Osteoblast (primary cell): ENCODE data around the gene FBXO31. TPM values are rescaled to one million over a fixed set of nuclear protein-coding genes. Genes with fewer than 3 reads are reported as not detected.

Experiments
- DNase-seq: peaks from one replicate; pipeline ENCODE4 v3.0.0; 2011; ENCODE audit warnings: low spot score, mixed read lengths; ENCODE audit not compliant: insufficient read length; ENCODE audit errors: missing footprints
- H2AFZ ChIP-seq: 2 replicates; pipeline ENCODE4 v1.6.0; 2011; ENCODE audit warnings: mild to moderate bottlenecking, low read length
- H3K27ac ChIP-seq: 2 replicates; pipeline ENCODE4 v1.5.1; 2011; ENCODE audit warnings: mild to moderate bottlenecking, low read depth, low read length, moderate library complexity
- H3K27me3 ChIP-seq: 2 replicates; pipeline ENCODE4 v1.6.0; 2012; ENCODE audit warnings: mild to moderate bottlenecking, control low read depth, inconsistent platforms, low read length, moderate library complexity; ENCODE audit not compliant: insufficient read depth
- H3K36me3 ChIP-seq: 2 replicates; pipeline ENCODE4 v1.5.1; 2011; ENCODE audit warnings: mild to moderate bottlenecking, low read length, control low read depth, moderate library complexity; ENCODE audit not compliant: insufficient read depth
- H3K4me1 ChIP-seq: 2 replicates; pipeline ENCODE4 v1.5.1; 2011; ENCODE audit warnings: mild to moderate bottlenecking, low read length, control low read depth, moderate library complexity; ENCODE audit not compliant: insufficient read depth
- H3K4me2 ChIP-seq: 2 replicates; pipeline ENCODE4 v1.6.0; 2011; ENCODE audit warnings: mild to moderate bottlenecking, low read length; ENCODE audit not compliant: insufficient read depth
- H3K4me3 ChIP-seq: fragments of 200-600 bp; sonication (generic); 3 replicates; pipeline ENCODE4 v1.5.1; 2012; ENCODE audit warnings: mild to moderate bottlenecking, low read length, inconsistent platforms; ENCODE audit not compliant: insufficient read depth
- H3K79me2 ChIP-seq: 2 replicates; pipeline ENCODE4 v1.6.0; 2012; ENCODE audit warnings: mild to moderate bottlenecking, low read length, control low read depth, inconsistent platforms; ENCODE audit not compliant: insufficient read depth
- H3K9me3 ChIP-seq: 2 replicates; pipeline ENCODE4 v1.5.1; 2011; ENCODE audit warnings: low read depth, low read length, control low read depth
- H4K20me1 ChIP-seq: 2 replicates; pipeline ENCODE4 v1.6.0; 2012; ENCODE audit warnings: mild to moderate bottlenecking, low read length, control low read depth; ENCODE audit not compliant: insufficient read depth
- CTCF ChIP-seq: IDR thresholded peaks from 2 replicates; pipeline ENCODE4 v1.5.1; 2011; ENCODE audit warnings: mild to moderate bottlenecking, low read depth, low read length, moderate library complexity; ENCODE audit errors: extremely low read depth
- total RNA-seq: library from RNA; depleted of rRNA; stranded (reverse); fragments of >200 nt; gene quantifications from 2 replicates; pipeline ENCODE4 v1.2.3, GENCODE V29; 2012

FBXO31 gene
- total RNA-seq, 1 donor, result 33.3 TPM

DNA sequence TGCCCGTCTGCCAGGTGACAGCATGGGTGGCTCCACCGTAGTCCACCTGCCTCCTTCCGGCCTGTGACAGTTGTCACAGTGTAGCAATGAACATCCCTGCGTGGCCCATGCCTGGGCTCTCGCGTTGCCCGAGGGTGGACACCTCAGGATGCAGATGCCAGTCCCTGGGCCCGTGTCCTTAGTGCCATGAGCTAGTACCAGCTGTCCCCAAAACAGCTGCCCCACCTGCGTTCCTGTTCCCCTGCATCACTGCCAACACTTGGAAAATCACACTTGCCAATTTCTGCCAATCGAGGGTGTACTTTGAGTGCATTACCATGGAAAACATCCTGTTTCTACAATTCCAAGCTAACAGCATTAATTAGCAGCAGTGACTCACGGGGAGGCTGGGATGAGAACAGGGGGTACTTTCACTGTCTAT is 57.4 kb downstream of the FBXO31 start:
- Histone ChIP-seq H3K27me3 (no peaks in the 10 kb centered on the region), H4K20me1 (peaks cover 28% of the 10 kb centered on the region), H3K4me2 (no peak overlapping the region), H3K27ac (no peak overlapping the region), H3K36me3 (peaks cover 19% of the 10 kb centered on the region), H3K4me3 (no peak overlapping the region), H3K4me1 (no peaks in the 10 kb centered on the region), H3K79me2 (no peaks in the 10 kb centered on the region), H3K9me3 (no peaks in the 10 kb centered on the region), H2AFZ (no peak overlapping the region)
- TF ChIP-seq CTCF, result no peak
- no peak for DNase-seq

DNA sequence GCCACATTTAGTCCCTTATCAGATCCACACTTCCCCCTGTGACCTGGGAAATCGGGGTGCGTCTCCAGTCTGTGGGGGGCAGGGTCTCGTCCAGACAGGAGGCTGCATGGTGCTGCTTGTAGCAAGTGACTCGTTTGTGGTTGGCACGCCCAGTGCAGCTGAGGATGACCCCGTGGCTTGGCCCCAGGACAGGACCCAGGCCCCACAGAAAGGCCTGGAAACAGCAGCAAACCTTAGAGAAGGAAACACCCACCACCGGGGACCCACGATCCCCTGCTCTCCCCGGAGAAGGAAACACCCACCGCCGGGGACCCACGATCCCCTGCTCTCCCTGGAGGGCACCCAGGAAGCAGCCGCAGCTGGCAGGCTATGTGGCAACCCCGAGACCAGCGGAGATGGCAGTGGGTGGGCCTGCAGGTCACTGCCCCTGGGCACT is 58.1 kb downstream of the FBXO31 start:
- Histone ChIP-seq H3K4me1 (no peaks in the 10 kb centered on the region), H3K4me3 (no peak overlapping the region), H3K27ac (no peak overlapping the region), H3K79me2 (no peaks in the 10 kb centered on the region), H3K27me3 (no peaks in the 10 kb centered on the region), H3K9me3 (no peaks in the 10 kb centered on the region), H3K4me2 (no peak overlapping the region), H2AFZ (no peak overlapping the region), H4K20me1 (peaks cover 27% of the 10 kb centered on the region), H3K36me3 (peaks cover 13% of the 10 kb centered on the region)
- peak; percentile 88 for DNase-seq
- no peak for TF ChIP-seq CTCF

DNA sequence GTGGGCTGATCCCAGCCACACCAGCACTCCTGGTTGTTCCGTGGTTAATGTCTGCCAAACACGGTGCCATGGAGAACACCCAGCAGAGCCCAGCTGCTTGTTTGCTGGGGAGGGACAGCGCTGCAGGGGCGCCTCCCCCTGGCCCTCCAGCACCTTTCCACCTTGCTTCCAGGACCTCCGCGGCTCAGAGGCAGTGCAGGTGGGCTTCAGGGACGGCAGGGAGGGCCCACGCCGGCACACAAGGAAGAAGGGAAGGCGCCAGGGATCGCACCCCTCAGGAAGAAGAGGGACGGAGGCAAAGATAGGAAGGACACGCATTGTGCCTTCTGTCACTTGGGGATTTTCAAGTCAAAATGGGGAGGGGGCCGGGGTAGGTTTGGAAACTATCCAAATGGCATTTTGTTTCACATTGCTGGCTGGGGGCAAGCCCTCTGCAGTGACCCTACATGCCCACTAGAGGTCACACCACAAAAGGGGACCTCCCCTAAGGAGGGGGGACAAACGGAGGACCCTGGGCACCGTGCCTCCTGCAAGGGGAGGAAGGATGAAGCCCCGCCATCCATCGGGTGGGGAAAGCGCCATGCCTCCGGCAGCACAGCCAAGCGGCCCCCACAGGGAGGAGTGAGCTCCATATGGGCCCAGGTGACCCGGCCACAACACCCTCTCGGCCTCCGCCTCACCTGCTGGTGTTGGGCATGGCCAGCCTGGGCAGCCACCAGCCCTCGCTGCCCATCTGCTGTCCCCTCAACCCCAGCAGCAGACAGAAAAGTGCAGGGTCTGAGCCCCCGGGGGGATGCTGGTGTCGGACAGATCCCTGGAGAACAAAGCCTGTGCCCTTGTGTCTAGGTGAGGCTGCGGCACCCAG is 58.9 kb downstream of the FBXO31 start:
- H3K27me3 ChIP-seq, result no peaks in the 10 kb centered on the region
- peak; percentile 72 for TF ChIP-seq CTCF
- H3K9me3 ChIP-seq, result no peaks in the 10 kb centered on the region
- H3K4me2 ChIP-seq, result no peak overlapping the region
- H3K27ac ChIP-seq, result no peak overlapping the region
- no peaks in the 10 kb centered on the region for H3K4me1 ChIP-seq
- no peak overlapping the region for H3K4me3 ChIP-seq
- peaks cover 24% of the 10 kb centered on the region for H4K20me1 ChIP-seq
- H3K36me3 ChIP-seq, result peaks cover 9% of the 10 kb centered on the region
- no peaks in the 10 kb centered on the region for H3K79me2 ChIP-seq
- no peak overlapping the region for H2AFZ ChIP-seq
- peak; percentile 94 for DNase-seq

DNA sequence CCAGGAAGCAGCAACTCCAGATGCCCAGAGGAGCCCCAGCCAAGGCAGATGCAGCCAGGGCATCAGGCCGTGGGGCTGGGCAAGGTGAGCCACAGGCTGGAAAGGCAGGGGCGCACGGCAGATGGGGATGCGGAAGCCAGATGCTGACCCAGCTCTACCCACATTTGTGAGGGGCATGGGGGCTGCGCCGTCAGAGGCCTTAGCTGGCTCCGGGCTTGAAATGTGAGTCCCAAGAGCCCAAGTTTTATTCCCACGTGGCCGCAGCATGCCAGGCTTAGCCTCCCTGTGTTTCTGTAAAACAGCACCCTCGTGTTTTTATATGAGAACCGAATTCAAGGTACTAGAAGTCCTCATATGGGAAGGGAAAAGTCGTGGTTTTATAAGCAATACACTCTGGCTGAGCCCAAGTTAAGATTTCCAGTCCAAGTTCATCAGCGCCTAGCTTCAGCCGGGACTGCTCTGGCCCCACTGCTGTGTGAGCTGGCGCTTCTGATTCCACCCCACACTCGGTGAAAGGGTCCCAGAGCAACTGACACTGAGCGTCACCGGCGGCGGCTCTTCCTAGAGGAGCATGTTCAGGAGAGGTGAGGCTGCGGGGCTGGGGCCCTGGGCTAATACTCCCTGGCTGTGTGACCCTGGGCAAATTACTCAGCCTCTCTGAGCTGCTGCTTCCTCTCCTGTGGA is 59.7 kb downstream of the FBXO31 start:
- peaks cover 2% of the 10 kb centered on the region for H3K79me2 ChIP-seq
- no peak overlapping the region for H3K27ac ChIP-seq
- H4K20me1 ChIP-seq, result peaks cover 23% of the 10 kb centered on the region
- DNase-seq, result peak; percentile 55
- H3K4me1 ChIP-seq, result no peaks in the 10 kb centered on the region
- no peak for TF ChIP-seq CTCF
- H3K4me3 ChIP-seq, result no peak overlapping the region
- no peaks in the 10 kb centered on the region for H3K27me3 ChIP-seq
- H2AFZ ChIP-seq, result no peak overlapping the region
- H3K36me3 ChIP-seq, result peaks cover 4% of the 10 kb centered on the region
- H3K9me3 ChIP-seq, result no peaks in the 10 kb centered on the region
- no peak overlapping the region for H3K4me2 ChIP-seq
